GM23248 (cell line): ENCODE results near the gene ZDBF2.
"Not testable (repeated sequence)": the region's sequence is repeated elsewhere in the genome, so short reads cannot be mapped to it uniquely, and the experiment has no call there.

Experiments
- EZH2 ChIP-seq: fragments of 200-600 bp; sonication (generic); IDR thresholded peaks from 2 replicates; pipeline ENCODE4 v1.6.1; 2018; ENCODE audit warnings: antibody characterized with exemption, mild to moderate bottlenecking; ENCODE audit not compliant: insufficient read depth, poor library complexity, severe bottlenecking
- EZH2phosphoT487 ChIP-seq: fragments of 200-600 bp; sonication (generic); IDR thresholded peaks from 2 replicates; pipeline ENCODE4 v1.6.1; 2018; ENCODE audit warnings: antibody characterized with exemption, moderate library complexity, mild to moderate bottlenecking, low read depth; ENCODE audit not compliant: insufficient read depth

GRCh38 chr2:206228636-206229035 is 45.8 kb upstream of the ZDBF2 start:
- TF ChIP-seq EZH2phosphoT487, EZH2: not testable (repeated sequence)
